ENCODE measurements around the gene APOB.

APOB gene

DNA sequence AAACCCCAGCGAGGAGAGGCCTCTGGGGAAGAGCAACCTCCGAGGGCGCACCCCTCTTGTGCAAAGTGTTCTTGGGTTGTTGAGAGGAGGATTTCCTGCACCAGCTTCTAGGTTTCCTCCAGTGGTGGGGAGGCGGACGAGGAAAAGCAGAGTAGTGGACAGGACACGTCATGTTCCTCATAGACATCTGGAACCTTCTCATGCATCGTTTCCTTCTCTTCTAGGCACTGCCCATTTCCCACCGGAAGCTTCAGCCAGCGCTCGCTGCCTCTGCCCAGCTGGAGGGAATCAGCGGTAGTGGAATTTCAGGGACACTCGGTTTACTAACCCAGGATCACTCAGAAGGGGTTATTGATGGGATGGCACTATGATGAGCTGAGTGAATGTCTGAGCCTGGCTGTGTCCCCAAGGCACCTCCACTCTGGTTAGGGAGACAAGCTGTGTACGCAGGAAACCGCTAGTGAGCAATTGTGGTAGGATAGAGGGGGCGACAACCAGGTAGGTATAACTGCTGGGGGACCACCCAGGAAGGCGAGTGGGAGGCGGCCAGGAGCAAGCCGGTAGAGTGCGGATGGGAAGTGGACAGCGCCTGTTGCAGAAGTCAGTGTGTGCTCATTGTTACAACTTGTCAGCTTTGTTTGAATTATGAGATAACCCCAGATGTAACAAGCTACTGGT, 960 bp upstream of the APOB start:
- DNase-seq, result no peak

DNA sequence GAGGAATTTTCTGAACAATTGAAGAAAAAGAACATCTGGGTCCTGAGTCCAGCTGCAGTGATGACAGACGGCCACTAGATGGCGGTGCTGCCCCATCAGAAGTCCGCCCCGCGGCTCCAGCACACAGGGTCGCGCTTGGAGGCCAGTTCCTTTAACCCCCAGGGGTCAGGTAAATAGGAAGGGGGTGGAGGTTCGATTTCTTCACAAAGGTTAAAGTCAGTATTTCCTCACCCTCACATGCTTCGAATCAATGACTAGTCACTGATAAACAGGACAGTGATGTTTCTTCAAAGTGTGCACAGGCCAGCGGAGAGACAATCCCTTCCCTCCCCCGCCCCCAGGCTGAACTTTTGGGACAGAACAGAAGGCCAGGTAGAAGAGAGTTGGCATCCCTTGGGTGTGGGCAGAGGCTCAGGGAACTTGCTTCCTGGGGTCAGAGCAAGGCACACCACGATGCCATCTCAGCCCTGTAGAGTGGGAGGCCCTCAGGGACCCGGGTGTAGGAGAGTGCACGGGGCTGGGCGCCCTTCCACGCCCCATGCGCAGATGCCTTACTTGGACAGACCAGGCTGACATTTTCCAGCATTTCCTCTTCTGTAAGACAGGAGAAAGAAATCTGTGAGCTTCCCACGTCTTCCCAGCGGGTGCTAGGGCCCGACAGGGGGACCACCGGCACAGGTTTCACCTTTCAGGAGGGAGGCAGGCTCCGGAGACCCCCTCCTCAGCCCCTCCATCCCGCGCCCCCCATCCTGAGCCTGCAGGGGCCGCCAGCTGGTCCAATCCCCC, 722 bp downstream of the APOB start:
- peak; percentile 42 to 43 for DNase-seq

DNA sequence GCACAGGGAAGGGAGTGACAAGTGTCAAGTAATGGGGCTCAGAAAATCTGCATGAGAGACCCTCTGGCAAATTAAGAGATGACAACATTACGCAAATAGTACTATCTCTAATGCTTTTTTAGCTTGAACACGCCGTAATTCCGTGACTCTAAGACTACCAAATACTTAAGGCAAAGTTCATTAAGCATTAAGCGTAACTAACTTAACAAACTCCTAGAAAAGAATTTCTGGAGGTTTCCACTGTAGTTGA, 1.2 kb downstream of the APOB start:
- no peak for DNase-seq

DNA sequence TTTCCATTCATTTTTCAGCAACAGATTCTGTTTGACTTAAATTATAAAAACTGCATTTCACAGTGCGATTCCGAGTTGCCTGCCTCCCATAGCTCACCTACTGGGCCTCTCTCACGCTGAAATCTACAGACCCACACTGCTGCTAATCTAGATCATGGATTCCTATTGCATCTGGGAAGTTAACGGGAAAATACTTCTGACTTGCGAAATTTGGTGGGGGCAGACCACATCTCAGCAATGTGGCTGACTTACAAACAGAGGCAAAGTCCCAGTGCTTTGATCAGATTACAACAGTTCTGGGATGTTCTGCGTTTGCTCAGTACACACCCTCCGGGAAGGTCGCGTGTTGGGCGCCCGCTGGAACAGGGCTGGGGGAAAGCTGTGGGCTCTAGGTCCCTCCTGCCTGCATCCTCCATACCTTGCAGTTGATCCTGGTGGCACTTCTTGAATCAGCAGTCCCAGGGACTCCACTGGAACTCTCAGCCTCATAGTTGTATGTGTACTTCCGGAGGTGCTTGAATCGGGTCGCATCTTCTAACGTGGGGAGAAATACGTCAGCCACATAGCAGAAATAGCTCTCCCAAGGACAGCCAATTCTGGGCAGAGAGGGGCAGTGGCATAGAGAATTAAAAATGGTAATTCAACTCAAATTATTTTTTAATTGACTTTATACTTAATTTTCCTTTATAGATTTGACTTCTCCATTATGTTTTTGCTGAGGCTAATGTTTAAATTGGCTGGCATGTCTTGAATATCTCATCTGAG, 1.7 kb downstream of the APOB start:
- DNase-seq, result no peak

DNA sequence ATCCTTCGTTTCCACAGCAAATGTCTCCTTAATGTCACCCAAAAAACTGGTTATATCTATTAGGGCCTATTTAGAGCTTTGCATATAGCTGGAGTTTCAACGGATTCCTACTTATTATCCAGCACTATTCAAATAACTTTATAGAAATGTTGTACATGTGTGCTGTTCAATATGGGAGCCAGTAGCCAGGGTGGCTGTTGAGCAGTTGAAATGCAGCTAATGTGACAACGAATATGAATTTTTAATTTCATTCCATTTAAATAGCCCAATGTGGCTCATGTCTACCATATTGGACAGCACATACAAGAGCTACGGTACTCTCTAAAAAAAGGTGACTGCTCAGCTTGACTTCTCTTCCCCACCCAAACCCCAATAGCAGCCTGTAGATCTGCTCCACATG, 2.4 kb downstream of the APOB start:
- DNase-seq, result no peak

DNA sequence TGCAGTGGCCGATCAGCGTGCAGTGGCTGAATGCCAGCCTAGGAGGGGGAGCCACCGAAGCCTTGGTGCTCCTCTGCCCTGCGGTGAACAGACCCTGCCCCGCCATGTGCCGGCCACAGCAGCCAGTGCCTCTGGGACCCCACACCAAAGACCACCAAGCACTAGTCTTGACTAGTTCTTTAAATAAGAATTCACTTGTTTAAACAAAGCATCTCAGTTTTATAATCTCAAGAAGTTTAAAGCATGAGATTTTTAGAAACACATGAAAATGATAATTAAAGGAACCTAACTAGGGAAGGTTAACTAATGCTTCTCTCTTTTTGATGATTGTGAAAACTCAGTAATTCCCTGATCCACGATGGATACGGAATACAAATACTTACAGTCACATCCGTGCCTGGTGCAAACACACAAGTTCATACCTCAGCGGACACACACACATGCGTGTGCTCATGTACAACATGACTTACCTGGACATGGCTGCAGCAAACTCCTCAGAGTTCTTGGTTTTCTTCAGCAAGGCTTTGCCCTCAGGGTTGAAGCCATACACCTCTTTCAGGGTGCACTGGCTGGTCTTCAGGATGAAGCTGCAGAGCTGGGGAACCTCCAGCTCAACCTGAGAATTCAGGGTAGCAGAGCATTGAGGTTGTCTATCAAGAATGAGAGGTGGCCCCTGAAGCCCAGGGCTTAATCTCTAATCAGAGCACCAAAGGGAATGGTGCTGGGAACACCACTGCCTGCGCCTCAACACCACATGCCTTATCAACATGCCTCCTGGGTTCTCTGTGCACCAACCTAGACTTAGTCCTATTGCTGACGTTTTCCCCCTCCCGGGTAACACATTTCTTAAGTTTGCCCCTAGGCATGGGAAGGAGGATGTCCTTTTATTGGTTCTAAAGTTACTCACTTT, 3.1 kb downstream of the APOB start:
- no peak for DNase-seq

DNA sequence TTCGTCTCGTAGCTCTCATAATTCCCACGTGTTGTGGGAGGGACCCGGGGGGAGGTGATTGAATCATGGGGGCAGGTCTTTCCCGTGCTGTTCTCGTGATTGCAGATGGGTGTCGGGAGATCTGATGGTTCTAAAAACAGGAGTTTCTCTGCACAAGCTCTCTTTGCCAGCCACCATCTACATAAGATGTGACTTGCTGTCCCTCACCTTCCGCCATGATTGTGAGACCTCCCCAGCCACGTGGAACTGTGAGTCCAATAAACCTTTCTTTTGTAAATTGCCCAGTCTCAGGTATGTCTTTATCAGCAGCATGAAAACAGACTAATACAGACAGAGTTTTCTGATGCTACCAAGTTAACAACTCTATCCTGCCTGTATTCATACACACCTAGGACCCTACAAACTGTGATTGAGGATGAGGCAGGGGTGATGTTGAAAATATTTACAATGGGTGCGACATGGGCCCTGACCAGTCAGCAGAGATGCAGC, 3.9 kb downstream of the APOB start:
- no peak for DNase-seq

DNA sequence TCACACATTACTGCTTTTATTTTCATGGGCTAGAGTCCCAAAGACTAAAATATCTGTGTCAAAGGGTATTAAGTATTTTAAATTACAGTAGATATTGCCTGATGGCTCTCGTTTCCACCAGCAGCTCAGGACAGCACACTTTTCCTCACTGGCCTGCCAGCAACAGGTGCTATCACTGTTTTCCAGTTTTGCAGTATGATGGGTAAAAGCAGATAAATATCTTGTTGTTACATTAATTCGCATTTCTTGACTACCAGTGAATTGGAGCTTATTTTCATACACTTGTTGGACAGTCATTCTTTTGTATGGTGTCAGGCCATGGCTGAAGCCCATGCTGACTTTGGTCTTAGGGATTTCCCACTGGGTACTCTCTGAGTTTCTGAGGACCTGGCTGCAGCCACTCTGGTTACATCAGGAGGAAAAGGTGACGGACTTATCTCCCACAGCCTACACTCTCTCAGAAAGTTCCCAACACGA, 4.8 kb downstream of the APOB start:
- no peak for DNase-seq

DNA sequence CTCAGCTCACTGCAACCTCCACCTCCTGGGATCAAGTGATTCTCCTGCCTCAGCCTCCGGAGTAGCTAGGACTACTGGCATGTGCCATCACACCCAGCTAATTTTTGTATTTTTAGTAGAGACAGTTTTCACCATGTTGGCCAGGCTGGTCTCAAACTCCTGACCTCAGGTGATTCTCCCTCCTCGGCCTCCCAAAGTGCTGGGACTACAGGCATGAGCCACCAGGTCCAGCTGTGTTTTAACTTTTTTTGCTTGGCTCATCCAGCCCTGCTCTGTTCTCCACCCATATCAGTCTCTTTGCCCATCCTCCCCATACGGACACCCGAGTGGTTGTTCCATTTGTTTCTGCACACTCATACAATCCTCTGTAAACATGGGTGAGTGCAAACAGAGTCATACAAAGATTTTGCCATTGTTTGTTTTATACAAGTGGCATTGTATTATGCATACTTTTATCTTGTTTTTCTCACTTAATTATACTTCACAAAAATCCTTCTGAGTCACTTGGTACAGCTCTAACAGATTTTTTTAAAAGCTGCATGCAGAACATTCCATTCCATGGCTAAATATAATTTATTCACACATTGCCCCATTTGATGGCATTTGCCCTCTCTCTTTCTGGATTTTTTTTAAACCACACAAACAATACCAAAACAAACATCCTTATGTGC, 5.3 kb downstream of the APOB start:
- DNase-seq, result no peak

DNA sequence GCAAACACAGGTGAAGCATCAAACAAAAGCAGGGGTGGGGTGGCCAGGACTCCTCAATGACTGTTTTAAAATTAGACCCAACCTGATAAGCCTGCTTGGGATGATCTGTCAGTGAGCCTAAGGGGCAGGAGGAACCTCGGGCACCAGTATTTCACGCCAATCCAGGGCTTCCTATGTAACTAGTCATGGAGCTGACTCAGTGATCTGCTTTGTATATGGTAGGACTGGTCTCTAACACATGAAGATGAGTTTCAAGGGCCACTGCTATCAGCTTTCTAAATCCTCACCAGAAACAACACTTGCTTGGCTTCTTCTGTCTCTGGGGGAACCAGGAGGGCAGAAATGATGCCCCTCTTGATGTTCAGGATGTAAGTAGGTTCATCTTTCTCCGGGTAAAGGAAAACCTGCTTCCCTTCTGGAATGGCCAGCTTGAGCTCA, 6.2 kb downstream of the APOB start:
- no peak for DNase-seq

DNA sequence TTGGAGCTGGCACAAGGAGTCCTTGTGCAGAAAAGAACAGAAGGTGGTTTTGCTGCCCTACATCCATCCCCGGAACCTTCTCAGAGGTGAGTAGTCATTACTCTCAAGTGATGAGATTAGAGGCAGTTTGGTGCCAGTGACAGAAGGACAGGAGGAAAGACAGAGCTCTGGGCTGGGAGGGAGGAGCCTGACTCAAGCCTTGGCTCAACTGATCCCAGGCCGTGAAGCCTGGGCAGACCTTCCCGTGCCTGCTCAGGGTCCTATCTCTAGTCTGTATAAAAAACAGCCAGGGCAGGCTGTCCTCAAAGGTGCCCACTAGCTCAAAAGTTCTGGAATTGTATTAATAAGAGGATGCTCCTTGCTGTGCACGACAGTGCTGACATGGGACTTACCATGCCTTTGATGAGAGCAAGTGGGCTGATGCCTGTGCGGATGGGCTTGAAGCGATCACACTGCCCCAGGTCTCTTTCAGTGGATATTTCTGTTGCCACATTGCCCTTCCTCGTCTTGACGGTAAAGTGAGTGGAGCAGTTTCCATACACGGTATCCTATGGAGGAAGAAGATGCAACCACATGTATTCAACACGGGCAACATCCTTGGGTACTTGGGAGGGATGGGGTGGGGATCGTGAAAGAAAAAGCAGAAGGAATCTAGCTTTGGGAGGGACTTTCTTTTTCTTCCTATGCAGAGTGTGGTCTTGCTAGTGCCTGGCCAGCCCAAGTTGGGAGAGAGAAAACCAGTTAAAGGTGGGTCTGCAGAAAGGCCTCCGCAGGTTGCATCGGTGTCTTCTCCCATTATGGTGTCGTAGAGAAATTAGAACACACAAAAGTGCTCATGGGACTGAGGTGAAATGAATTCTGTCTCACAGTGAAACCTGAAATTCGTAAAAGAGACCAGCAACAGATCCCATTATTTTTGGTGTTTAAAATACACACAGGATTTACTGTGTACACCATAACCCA, 6.9 kb downstream of the APOB start:
- DNase-seq, result no peak

DNA sequence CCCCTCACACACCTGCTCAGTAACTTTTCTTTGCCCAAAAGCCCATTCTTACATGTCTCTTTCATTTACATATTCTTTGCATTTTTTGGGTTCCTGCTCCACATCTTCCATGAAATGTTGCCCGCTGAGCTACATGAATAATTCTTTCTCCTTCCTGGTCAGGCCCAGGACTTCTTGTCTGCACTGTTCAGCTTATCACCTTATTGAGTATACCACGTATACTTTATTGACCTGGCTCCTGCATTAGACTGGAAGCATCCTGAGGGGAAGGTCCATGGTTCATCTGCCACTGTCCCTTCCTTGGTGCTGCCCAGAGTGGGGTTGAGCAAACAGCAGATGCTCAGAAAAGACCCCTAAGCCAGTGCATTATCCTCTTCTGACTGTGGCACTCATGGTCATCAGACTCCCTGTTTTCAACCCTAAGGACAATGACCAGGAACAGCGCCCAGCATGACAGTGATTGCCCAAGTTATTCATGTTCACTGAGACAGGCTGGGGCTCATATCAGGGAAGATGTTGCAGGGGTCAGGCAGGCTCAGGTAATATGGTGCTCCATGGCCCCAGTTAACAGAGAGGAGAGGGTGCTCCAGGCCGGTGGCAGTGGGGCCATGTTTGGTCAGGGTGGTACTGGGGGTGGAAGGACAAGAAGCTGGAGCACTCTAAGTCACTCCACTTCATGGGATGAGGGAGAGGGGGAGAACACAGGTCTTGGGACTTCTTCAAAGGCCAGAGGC, 7.7 kb downstream of the APOB start:
- DNase-seq, result no peak

DNA sequence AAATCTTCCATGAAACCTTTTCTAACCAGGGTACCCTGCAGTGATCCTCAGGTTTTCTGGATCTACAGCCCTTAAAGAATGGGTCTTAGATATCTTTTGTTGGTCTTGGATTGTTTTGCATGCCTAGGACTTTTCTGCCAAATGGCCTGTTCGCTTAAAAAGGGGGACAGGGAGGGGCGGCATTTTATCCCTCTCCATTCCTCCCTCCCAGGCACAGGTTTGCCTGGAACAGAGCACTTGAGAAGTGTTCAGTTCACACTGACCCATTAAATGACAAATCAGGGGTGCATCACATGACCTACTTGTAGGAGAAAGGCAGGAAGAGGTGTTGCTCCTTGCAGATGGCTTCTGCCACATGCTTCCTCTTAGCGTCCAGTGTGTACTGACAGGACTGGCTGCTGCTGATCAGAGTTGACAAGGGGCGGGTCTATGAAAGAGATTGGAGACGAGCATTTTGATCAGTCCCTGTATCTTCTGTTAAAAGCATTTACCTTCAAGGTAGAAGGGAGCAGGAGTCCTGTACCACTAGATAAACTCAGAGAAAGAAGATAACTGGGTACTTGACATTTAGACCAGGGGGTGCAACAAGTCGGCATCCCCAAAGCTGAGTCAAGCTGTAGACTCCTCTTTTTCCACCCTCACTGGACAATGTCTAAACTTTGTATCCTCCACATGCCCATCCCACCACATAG, 8.4 kb downstream of the APOB start:
- DNase-seq, result no peak

DNA sequence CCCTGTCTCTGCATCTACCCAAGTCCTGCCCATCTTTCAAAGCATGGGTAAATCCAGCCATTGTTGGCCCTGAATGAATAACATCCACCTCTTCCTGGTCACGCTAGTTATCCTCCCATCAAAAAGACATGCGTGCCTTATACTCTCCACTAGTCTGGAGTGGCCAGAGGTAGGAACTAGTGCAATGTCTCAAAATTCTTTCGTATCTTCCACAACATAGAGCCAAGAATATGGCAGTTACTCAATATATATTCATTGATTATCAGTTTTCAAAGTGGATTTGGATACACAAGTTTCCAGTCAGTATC, 8.9 kb downstream of the APOB start:
- no peak for DNase-seq

DNA sequence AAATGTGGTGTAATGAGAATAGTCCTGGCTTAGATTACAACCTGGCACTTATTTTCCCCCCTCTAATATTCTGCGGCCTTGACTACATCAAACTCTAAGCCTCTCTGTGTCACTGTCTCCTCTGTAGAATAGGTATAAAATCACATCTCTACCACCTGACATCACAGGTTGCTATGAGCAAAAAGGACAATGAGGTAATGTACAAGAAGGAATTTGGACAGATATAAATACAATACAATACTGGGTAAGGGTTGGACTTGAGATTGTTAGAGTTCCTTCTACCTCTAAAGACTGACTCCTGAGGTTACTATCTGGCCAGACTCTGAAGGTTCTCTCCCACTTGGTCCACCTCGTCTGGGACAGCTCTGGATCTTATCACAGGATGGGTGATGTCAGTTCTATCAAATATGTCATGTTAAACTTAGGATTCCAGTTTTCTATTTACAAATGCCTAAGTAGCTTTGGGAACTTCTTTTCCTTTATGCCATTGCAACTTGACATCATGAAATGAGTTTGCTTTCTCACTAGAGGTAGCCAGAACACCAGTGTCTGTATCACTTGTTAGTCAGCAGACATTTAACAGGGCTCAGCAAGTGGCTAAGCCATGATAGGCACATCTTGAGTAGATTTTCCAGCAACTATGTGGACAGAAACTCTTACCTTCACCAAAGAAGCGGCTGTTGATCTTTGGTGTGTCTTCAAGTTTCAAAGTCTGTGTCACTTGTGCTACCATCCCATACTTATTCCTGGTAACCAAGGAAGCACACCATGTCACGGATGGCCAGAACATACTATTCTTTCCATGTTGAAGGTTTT, 9.5 kb downstream of the APOB start:
- DNase-seq, result no peak

DNA sequence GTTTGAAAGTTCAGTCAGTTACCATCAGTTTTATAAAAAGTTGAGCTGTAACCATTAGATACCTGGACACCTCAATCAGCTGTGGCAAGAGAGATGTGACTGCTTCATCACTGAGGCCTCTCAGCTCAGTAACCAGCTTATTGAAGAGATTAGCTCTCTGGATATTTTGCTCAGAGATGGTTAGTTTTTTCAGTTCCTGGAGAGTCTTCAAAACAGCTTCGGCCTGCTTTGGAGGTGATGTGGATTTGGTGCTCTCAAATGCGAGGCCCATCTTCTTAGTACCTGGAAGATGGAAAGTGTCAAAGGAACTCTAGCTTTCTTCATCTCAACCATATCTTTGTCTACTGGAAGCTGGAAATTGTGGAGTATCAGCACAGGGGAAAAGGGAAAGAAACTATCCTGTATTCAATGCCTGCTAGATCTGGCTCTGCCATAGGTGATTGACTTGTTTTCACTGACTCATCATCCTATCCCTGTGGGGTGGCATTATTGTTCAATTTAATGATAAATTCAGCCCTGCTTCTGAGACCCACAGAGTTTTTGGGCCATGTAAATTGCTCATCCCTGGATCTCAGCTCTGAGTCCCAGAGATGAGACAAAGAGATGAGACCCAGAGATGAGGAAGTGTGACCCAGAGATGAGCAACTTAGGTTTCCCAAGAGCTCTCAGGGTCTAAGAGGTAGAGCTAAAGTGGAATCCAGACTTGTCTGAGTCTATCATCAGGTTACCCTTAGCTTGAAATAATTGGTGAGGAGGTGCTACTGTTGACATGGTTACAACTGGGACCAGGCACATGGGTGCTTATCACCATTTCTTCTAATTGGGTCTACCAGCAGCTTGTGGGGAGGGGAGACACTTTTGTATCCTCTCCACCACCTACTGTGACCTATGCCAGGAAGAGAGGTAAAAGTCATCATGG, 10.4 kb downstream of the APOB start:
- DNase-seq, result no peak

DNA sequence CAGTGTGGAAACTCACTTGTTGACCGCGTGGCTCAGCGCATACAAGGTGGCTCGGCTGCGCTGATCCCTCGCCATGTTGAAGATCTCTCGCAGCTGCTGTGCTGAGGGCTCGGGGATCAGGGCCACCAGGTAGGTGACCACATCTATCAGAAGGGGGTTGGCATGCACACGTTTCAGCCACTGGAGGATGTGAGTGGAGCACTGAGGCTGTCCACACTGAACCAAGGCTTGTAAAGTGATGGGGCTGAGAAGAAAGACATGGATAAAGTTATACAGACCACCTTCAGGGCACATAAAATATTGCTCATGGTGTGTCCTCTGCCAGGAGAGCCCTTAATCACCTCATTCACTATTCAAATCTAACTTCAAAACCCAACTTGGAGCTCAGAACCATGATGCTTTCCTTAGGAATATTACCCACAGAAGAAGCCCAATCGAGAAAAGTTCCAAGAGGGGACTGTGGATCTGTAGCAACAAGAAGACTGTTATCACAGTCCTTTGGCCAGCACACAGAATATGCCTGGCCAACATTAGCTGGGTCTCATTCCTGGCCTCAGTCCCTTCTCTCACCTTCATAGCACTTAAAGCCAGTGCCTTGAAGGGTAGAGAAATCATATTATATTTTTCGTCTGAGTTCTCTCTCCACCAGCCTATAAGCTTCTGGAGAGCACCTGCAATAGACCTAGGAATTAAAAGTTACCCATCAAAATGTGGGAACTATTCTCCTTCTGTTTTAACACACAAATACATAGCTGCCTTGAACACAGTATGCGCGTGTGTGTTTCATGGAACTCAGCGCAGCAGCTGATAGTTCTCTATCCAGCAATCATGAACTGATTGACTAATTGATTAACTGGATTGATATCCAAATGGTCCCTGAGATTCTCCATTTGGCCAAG, 11.3 kb downstream of the APOB start:
- no peak for DNase-seq

Data from NCI-H2081 (cell line).